Measurements from ENCODE around the gene UBAC1.
"Not testable (repeated sequence)": the region's sequence is repeated elsewhere in the genome, so short reads cannot be mapped to it uniquely, and the experiment has no call there.

UBAC1 gene

DNA sequence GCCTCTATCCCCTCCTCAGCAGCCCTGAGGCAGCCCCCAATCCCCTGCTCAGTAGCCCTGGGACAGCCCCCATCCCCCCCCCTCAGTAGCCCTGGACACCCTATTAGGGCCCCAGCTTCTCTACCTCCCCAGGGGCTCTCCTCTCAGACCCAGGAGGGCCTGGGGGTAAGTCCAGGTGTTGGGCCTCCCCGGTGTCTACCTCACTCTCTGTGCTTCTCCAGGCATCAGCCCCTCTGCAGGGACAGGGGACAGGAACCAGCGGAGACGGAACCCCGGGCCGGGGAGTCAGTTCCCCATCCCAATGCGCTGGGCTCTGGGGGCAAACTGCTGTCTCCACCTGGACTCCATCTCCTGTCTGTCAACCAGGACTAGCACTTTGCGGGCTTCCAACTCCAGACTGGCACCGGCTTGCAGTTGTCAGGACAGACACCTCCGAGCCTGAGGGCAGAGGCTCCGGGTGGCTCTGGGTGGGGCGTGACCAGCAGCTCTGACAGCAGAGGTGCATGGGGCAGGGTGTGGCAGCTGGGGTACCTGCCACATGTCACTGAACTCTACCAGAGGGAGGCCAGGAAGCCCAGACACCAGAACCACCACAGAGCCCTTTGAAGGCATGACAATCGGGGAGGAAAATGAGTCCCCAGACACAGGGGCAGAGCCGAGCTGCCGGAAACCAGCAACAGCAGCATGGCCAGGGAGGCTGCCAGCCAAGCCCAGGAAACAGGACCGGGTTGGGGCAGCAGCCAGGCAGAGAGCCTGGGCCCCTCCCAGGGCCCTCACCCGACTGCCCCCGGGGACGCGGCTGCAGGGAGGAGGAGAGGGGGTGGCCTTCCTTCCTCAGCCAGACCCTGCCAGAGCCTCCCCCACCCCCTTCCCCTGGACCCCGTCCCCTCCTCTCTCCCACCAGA, 17.7 kb upstream of the UBAC1 start:
- DNase-seq (ENCODE audit: low read depth): no peak

DNA sequence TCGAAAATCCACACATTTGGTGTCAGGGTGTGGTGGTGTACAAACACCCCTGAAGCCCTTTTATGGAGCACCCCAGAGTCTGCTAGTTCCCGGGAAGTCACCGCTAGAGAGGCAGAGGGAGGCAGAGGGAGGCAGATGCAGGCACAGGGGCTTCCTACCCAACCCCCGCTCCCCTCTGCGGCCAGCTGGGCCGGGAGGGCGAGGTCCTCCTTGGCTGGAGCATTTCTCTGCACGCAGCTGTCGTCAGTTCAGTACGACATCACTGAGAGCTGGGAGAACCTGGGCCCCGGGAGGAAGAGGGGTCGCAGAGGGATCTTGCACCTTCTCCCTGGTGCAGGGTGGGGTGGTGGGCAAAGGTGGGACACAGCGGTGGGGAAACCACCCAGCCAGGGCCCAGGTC, 15.8 kb upstream of the UBAC1 start:
- no peak for DNase-seq (ENCODE audit: low read depth)

DNA sequence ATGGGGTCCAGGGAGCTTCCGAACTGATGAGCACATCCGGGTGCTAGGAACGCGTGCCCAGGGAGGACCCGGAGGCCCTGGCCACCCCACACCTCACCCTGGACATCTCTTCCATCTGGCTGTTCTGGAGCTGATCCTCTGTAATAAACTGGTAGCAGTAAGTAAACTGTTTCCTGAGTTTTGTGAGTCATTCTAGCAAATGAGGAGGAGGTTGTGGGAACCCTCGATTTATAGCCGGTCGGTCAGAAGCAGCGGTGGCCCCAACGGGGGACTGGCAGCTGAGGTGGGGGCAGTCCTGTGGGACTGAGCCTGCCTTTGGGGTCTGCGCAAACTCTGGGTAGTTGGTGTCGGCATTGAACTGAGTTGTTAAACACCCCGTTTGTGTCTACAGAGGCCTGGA, 15.4 kb upstream of the UBAC1 start:
- no peak for DNase-seq (ENCODE audit: low read depth)

DNA sequence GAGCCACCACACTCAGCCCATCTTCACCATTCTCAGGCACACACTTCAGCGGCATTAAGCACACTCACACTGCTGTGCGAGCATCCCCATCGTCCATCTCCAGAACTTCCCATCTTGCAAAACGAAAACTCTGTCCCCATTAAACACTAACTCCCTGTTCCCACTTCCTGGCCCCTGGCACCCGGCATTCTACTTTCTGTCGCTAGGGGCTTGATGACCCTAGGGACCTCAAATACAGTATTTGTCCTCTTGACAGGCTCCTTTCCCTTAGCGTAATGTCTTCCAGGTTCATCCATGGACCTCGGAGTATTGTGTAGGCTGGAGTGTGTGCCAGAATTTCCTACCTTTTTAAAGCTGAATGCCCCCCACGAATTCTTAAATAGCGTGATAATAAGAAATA, 14.7 kb upstream of the UBAC1 start:
- DNase-seq (ENCODE audit: low read depth): no peak

DNA sequence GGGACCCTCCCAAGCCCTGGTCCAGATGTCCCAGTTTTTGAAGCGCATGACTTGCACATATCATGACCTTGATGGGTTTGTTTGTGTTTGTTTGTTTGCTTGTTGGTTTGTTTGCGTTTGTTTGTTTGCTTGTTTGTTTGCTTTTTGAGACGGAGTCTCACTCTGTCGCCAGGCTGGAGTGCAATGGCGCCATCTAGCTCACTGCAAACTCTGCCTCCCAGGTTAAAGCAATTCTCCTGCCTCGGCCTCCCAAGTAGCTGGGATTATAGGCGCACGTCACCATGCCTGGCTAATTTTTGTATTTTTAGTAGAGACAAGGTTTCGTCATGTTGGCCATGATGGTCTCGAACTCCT, 13.0 kb upstream of the UBAC1 start:
- DNase-seq (ENCODE audit: low read depth): no peak

DNA sequence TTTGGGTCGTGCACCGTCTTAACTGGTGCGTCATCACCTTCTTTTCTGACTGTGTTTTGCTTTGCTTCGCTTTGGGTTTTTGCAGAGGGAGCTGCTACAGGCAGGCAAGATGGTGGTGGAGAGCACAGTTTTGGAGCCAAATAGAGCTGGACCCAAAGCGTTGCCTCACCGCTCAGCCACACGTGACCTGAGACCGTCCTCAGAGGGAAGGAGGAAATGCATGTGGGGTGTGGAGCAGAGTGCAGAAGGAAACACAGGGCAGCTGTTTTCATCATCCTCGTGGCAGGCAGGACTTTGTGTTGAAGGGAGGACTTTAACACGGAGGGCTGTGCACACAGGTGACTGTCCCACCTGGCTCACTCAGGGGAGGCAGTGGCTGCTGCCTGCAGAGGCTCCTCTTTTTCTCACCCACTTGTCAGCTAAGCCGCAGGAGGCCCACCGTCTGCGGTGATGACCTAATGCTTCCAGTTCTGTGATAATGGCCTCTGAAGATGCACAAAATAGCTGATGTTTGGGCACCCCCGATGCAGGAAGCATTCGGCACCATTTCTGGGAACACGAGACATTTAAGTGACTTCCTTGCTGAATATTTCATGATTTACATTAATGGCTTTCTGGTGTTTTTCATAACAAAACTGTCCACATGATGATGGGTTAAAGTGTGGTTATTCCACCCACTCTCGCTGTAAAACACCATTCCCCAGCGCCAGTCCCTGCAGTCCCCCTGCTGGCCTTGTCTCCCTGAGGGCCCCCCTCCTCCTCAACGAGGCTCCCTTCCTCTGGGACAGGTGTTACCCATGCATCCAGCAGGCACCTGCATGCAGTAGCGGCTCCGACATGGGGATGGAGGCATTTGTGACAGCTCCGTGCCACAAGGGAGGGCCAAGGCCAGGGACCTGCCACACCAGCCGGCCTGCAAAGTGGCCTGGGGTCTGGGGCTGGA, 12.4 kb upstream of the UBAC1 start:
- no peak for DNase-seq (ENCODE audit: low read depth)

DNA sequence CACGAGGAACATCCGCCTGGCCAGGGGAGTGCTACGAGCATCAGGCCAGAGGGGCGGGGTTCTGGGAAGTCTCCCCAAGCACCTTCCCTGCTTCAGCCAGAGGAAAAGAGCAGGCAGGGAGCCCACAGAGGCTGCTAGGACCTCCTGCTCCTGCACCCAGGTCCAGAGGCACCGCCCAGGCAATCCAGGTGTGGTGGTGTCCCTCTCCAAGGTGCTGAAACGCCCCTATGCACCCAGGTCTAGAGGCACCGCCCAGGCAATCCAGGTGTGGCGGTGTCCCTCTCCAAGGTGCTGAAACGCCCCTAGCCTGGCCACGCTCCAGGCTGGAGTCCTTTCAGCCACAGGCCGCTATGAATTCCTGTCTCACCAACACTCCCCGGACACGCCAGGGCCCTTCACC, 10.7 kb upstream of the UBAC1 start:
- DNase-seq (ENCODE audit: low read depth): no peak

DNA sequence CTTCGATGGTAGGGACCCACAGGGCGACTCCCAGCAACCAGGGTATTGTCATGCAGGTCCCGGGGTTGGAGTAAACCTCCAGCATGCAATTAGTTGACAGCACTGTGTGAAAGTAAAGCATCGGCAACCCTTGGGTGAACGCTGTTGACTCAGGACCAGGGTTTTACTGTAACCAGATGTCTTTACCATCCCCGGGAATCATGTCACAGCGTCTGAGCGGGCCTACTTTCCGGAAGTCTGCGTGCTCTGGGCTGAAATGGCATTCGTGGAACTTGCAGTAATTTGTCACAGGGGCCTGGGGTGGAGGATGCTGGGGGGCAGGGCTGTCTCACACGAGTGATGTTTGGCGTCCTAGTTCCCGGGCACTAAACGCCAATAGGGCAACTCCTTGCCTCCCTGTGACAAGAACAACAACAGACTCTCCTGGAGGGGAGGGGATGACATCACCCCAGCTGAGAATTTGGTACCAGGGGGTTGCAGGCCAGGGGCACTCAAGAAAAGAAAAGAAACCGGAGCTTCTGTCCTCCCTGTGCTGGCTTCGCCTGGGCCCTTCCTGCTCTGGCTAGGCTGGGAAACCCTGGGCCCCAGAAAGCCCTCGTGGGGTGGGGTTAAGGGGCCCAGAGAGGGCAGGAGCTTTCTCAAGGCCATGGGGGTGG, 10.1 kb upstream of the UBAC1 start:
- DNase-seq (ENCODE audit: low read depth): no peak

DNA sequence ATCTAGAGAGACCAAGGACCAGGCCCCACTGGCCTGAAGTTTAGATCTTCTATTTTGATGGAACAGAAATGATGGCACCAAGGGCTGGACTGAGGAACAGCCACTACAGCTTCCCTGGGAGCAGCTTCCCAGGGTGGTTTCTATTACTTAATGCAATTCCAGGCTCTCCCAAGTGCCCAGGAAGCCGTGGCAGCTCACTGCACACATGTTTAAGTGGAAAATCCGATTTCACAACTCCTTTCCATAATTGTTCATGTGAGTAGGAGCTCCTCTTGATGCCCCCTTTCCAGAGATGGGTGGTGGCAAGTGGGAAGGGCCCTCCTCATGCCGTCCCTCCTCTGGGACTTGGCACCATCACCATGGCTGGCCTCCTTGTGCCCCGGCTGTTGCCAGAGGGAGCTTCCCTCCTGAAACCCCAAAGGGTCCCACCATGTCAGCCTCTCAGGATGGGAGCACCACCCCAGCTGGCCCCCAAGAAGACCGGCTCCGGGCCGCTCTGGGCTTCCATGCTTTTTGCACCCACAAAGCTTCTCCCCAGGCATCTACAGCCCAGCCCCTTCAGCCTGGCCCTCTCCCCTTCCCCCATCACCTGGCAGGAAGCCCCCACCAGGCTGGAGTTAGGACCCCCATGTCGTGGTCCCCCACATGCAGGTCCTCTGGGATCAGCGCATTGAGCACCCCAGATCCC, 9.1 kb upstream of the UBAC1 start:
- no peak for DNase-seq (ENCODE audit: low read depth)

DNA sequence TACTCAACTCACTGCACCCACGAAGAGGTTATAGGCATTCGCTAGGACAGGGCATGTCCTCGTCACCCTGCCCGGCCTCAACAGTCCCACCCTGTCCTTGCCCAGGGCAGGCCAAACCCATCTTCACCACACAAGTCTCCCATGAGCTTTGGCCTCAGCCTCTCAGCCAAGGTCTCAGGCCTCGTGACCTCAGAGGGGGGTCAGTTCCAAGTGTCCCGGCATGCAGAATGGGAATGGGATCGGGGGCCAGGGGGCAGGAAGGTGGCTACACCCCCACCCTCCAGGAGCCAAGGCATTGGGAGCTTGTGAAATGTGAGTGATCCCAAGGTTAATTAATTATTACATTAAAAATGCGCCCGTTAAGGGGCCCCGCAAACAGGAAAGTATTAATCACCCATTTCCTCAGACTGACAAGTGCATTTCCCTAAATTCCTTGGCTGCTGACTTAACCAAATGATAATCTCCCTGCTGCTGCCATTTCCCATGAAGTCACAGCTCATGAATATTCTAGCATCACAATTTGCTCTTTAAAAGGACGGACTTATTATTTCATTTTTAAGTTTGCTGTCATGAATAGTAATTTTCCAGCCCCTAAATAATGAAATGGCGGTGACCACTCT, 8.0 kb upstream of the UBAC1 start:
- no peak for DNase-seq (ENCODE audit: low read depth)

DNA sequence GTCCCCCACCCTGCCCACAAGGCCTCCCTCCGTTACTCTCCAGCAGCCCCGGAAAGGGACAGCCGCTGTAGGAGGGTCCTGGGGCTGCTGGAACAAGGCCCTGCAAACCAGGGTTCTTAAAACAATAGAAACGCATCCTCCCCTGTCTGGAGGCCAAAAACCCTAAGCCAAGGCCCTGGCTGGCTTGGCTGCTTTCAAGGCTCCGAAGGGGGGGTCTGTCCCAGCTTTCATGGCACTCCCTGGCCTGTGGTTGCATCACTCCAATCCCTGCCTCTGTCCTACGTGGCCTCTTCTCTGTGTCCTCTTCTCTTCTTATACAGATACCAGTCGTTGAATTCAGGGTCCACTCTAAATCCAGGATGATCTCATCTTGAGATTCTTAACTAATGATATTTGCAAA, 7.4 kb upstream of the UBAC1 start:
- DNase-seq (ENCODE audit: low read depth): no peak

DNA sequence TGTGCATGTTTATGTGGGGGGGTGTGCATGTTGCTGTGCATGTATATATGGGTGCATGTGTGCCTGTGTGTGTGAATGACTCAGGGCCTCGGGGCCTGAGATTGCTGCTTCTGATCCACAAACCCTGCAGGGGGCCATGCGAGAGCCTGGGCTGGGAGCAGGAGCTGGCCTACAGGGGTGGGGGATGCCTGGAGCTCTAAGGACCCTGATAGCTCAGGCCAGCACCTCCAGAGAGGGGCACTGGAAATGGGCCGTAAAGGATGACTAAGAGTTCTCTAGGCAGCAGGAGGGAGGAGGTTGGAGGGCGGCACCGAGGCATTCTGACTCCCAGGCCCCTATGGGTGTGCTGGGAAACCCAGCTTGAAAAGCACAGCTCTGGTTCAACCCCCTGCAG, 6.9 kb upstream of the UBAC1 start:
- DNase-seq (ENCODE audit: low read depth): no peak

DNA sequence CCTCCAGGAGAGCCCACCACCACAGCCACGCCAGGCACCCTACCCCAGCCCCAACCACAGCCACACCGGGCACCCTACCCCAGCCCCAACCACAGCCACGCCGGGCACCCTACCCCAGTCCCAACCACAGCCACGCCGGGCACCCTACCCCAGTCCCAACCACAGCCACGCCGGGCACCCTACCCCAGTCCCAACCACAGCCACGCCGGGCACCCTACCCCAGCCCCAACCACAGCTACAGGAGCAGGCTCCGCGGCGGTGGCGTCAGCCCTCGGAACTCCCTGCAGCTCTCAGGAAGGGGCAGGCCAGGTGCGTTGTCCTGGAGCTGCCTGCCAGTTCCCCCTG, 5.7 kb upstream of the UBAC1 start:
- not testable (repeated sequence) for DNase-seq (ENCODE audit: low read depth)

DNA sequence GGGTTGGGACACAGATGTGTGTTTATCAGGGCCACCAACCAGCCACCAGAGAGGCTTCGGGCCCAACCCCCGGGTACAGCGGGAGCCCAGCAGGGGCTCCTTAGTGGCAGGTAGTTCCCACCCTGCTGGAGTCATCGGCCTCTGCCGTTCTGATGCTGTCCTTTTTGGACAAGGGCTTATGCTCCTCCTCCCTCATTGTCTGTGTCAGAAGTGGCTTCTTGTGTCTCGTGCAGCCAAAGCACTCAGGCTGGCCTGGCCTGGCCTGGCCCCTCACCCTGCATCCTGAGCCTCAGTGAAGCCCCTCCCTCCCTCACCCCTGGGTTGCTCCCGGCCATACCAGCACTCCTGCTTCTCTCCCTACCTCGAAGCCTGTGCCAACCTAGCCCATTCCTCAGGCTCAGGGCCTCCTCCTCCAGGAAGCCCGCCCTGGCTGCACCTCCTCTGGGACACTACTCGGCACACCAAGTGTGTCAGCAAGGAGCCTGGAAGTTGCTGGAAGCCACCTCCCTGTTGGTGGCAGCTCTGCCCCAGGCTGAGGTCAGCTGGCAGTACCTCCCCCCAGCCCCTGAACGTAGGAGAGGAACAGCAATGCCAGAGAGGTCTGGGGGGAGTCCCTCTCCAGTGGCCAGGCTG, 4.1 kb upstream of the UBAC1 start:
- DNase-seq (ENCODE audit: low read depth): no peak

DNA sequence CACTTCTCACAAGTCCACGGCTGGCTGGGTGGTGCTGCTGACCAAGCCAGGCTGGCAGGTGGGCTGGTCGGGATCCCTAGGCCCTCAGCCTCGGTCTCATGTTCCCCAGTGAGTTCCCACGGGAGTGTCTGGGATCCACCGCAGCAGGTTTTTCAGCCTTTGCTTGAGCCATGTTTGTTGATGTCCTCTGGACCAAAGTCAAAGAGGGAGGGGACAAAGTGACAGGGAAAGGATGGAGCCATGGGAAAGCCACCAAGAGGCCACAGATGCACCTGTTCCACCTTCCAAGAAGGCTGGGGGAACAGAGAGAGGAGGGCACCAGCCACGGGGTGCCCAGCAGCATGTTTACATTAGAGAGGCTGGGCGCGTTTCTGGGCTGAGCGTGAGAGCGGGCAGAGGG, 2.8 kb upstream of the UBAC1 start:
- DNase-seq (ENCODE audit: low read depth): no peak

DNA sequence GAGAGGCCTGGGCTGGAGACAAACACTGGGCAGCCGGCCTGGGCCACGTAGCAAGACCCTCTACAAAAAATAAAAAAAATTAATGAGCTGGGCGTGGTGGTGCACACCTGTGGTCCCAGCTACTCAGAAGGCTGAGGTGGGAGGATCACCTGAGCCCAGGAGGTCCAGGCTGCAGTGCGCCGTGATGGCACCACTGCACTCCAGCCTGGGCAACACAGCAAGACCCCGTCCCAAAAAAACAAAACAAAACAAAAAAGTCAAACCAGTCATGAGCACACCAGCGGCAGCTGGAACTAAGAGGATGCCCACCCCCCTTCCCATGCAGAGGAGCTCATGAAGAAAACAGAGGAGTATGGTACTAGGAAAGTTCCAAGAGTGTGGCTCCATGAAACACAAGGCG, 2.2 kb upstream of the UBAC1 start:
- no peak for DNase-seq (ENCODE audit: low read depth)

DNA sequence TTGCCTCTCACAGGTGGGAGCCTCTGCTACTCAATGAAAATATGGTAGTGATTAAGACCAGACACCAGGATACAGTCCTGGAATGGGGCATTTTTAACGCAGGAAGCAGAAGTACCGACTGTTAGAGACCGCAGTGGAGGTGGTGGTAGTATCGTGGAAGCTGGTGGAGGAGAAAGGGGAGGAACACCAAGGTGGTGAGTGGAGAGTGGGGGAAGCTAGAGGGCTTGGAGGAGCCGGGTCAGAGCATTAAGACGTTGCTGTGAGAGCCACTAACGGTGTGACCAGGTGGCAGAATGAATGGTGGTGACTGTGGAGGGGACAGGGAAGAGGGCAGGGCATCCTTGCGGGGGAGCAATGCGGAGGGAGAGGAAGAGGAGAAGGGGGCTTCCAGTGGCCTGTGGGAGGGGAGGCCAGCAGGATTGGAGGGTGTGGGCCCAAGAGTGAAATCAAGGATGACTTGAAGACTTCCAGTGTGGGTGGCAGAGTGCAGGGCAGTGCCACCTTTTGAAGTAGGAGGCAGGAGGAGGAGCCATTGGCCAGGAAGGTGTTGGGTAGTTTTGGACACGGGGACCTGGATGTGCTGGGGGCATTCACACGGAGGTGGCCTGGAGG, 1.6 kb upstream of the UBAC1 start:
- DNase-seq (ENCODE audit: low read depth): no peak

DNA sequence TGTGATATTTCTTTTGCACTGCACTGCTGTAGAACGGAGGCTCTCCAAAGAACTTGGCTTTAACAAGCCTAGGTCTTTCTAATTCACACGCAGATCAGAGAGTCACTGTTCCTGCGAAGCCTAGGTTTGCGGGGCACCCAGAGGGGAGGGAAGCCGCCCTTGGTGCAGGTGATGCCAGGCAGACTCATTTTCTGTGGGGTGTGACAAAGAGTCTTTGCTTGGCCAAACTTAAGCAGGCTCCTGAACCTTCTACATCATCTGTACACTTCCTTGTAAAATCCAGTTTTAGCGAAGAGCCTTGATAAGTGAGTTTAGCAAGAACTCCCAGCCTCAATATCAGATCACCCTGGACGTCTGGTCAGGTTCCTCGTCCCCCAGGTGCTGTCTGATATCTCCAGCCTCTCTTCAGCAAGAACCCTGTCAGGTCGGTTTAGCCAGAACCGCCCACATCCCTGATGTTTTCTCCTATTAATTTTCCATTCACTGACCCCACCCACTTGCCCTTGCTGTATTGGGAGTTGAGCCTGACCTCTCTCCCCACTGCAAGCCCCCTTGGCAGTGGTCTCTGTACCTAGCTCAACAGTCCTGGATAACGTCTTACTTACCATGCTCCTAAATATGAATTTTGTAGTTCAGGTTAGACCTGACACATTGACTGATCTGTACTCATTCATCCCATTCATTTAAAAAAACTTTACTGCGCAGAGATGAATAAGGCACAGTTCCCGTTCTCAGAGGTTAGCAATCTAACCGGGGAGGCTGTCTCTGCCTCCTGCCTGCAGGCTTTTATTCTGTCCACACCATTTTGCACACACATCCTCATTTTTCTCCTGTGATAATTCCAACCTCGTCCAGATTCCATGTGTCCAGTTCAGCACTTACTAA, 880 bp upstream of the UBAC1 start:
- DNase-seq (ENCODE audit: low read depth): no peak

DNA sequence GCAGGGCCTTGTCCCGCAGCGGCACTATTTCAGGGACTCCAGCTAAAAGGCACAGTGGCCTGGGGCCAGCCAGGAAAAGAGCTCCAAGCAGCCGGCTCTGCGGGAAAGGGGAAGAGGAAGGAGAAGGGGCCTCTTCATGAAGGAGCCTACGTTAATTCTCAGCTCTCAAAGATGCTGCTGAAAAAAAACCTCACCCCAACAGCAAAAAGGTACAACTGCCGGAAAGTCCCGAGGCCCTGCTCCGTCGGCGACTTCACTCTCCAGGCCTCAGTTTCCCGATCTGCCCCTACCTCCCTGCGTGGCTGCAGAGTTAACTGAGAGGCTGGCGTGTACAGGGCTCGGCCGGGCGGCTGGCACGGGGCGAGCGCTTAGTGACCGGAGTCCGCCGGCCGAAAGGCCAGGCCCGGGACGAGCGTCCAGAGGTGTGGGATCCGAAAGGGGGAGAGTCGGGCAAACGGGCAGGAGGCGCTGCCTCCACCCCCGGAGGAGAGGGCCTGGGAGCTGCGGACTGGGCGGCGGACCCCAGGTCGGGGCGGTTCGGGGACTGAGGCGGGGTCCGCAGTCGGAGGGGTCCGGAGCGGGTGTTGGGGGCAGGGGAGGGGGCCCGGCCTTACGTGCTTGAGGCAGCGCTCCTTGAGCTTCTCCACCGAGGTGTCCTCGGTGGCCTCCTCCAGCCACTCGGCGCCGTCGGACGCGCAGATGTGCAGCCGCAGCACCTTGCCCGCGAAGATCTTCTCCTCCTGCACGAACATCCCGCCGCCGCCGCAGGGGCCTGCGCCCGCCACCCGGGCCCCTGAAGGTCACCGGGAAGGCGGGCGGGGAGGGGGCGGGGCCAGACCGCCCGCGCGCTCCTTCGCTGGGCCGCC, 529 bp downstream of the UBAC1 start:
- DNase-seq (ENCODE audit: low read depth): no peak

Measured in stimulated activated CD8-positive, alpha-beta memory T cell treated with anti-CD3 and anti-CD28 coated beads, Interleukin-15, amount 100 ng/mL, for 1 hour (primary cell).